ENCODE data around the gene ITGB1BP1. TPM values are rescaled to one million over a fixed set of nuclear protein-coding genes. Genes with fewer than 3 reads are reported as not detected.
A peak's percentile ranks its signal among the peaks of the same experiment; 100 is the strongest.
"Not testable (repeated sequence)": the region's sequence is repeated elsewhere in the genome, so short reads cannot be mapped to it uniquely, and the experiment has no call there.

ITGB1BP1 gene
- total and polyA plus RNA-seq, 4 donors, result 52.7 to 148 (median 94.4) TPM

GRCh38 chr2:9404451-9404850 is 18.9 kb downstream of the ITGB1BP1 start:
- Histone ChIP-seq H3K36me3 (ENCODE audit: control insufficient read depth, insufficient read depth, low read length) (peaks cover 47% of the 10 kb centered on the region), H3K4me3 (ENCODE audit: low read depth, low read length) (no peak overlapping the region), H3K4me1 (ENCODE audit: control insufficient read depth, insufficient read depth, low read length) (peaks cover 2% of the 10 kb centered on the region), H3K9me3 (ENCODE audit: control insufficient read depth, insufficient read depth, low read length) (no peaks in the 10 kb centered on the region), H3K27me3 (ENCODE audit: control insufficient read depth, insufficient read depth, low read length) (no peaks in the 10 kb centered on the region), H3K27ac (ENCODE audit: low read depth, low read length) (no peak overlapping the region)
- DNase-seq (ENCODE audit: low read depth in 4 of 6, low spot score in 6 of 6), result peak in 1 of 6 donors; percentile 58
- WGBS (ENCODE audit: insufficient coverage), result no CpG with 5 or more reads among the region's 4 CpGs

- H3K9me3 ChIP-seq (ENCODE audit: control insufficient read depth, insufficient read depth, low read length), result no peaks in the 10 kb centered on the region
- H3K27me3 ChIP-seq (ENCODE audit: control insufficient read depth, insufficient read depth, low read length), result no peaks in the 10 kb centered on the region
- H3K4me1 ChIP-seq (ENCODE audit: control insufficient read depth, insufficient read depth, low read length), result peaks cover 5% of the 10 kb centered on the region
- no peak overlapping the region for H3K4me3 ChIP-seq (ENCODE audit: low read depth, low read length)
- no peak for DNase-seq (ENCODE audit: low read depth in 4 of 6, low spot score in 6 of 6)
- no CpG with 5 or more reads among the region's 2 CpGs for WGBS (ENCODE audit: insufficient coverage)
- H3K27ac ChIP-seq (ENCODE audit: low read depth, low read length), result no peak overlapping the region
- peaks cover 48% of the 10 kb centered on the region for H3K36me3 ChIP-seq (ENCODE audit: control insufficient read depth, insufficient read depth, low read length)
These were observed 19.4 kb downstream of the ITGB1BP1 start for GRCh38 chr2:9403924-9404323.

GRCh38 chr2:9401646-9402371 is 21.5 kb downstream of the ITGB1BP1 start:
- Histone ChIP-seq H3K27ac (ENCODE audit: low read depth, low read length) (no peak overlapping the region), H3K36me3 (ENCODE audit: control insufficient read depth, insufficient read depth, low read length) (peaks cover 38% of the 10 kb centered on the region), H3K4me3 (ENCODE audit: low read depth, low read length) (no peak overlapping the region), H3K27me3 (ENCODE audit: control insufficient read depth, insufficient read depth, low read length) (no peaks in the 10 kb centered on the region), H3K4me1 (ENCODE audit: control insufficient read depth, insufficient read depth, low read length) (peaks cover 5% of the 10 kb centered on the region), H3K9me3 (ENCODE audit: control insufficient read depth, insufficient read depth, low read length) (no peaks in the 10 kb centered on the region)
- DNase-seq (ENCODE audit: low read depth in 4 of 6, low spot score in 6 of 6), result no peak
- 88% methylated on average over 14 of the region's 19 CpGs for WGBS (ENCODE audit: insufficient coverage)

GRCh38 chr2:9401059-9401547 is 22.2 kb downstream of the ITGB1BP1 start:
- Histone ChIP-seq H3K4me3 (ENCODE audit: low read depth, low read length) (no peak overlapping the region), H3K36me3 (ENCODE audit: control insufficient read depth, insufficient read depth, low read length) (peaks cover 41% of the 10 kb centered on the region), H3K27ac (ENCODE audit: low read depth, low read length) (no peak overlapping the region), H3K27me3 (ENCODE audit: control insufficient read depth, insufficient read depth, low read length) (no peaks in the 10 kb centered on the region), H3K9me3 (ENCODE audit: control insufficient read depth, insufficient read depth, low read length) (no peaks in the 10 kb centered on the region), H3K4me1 (ENCODE audit: control insufficient read depth, insufficient read depth, low read length) (peaks cover 5% of the 10 kb centered on the region)
- 93% methylated on average over 12 of the region's 12 CpGs for WGBS (ENCODE audit: insufficient coverage)
- DNase-seq (ENCODE audit: low read depth in 4 of 6, low spot score in 6 of 6), result no peak

- Histone ChIP-seq H3K27ac (ENCODE audit: low read depth, low read length) (no peak overlapping the region), H3K9me3 (ENCODE audit: control insufficient read depth, insufficient read depth, low read length) (no peaks in the 10 kb centered on the region), H3K4me1 (ENCODE audit: control insufficient read depth, insufficient read depth, low read length) (peaks cover 5% of the 10 kb centered on the region), H3K4me3 (ENCODE audit: low read depth, low read length) (no peak overlapping the region), H3K36me3 (ENCODE audit: control insufficient read depth, insufficient read depth, low read length) (peaks cover 45% of the 10 kb centered on the region), H3K27me3 (ENCODE audit: control insufficient read depth, insufficient read depth, low read length) (no peaks in the 10 kb centered on the region)
- DNase-seq (ENCODE audit: low read depth in 4 of 6, low spot score in 6 of 6), result no peak
- WGBS (ENCODE audit: insufficient coverage), result 87% methylated on average over 11 of the region's 12 CpGs
These were observed 22.9 kb downstream of the ITGB1BP1 start for GRCh38 chr2:9400268-9401058.

GRCh38 chr2:9398881-9399780 is 24.2 kb downstream of the ITGB1BP1 start:
- H3K27ac ChIP-seq (ENCODE audit: low read depth, low read length), result peak overlapping the region; percentile 78
- peaks cover 5% of the 10 kb centered on the region for H3K4me1 ChIP-seq (ENCODE audit: control insufficient read depth, insufficient read depth, low read length)
- 76% methylated on average over 17 of the region's 20 CpGs for WGBS (ENCODE audit: insufficient coverage)
- peak in 1 of 6 donors; percentile 60 for DNase-seq (ENCODE audit: low read depth in 4 of 6, low spot score in 6 of 6)
- peaks cover 53% of the 10 kb centered on the region for H3K36me3 ChIP-seq (ENCODE audit: control insufficient read depth, insufficient read depth, low read length)
- no peaks in the 10 kb centered on the region for H3K9me3 ChIP-seq (ENCODE audit: control insufficient read depth, insufficient read depth, low read length)
- H3K4me3 ChIP-seq (ENCODE audit: low read depth, low read length), result no peak overlapping the region
- H3K27me3 ChIP-seq (ENCODE audit: control insufficient read depth, insufficient read depth, low read length), result no peaks in the 10 kb centered on the region

- Histone ChIP-seq H3K27ac (ENCODE audit: low read depth, low read length) (peak overlapping the region; percentile 63), H3K36me3 (ENCODE audit: control insufficient read depth, insufficient read depth, low read length) (peaks cover 57% of the 10 kb centered on the region)
- WGBS (ENCODE audit: insufficient coverage), result 98% methylated on average over 11 of the region's 11 CpGs
- not testable (repeated sequence) for DNase-seq (ENCODE audit: low read depth in 4 of 6, low spot score in 6 of 6); H3K4me3 ChIP-seq (ENCODE audit: low read depth, low read length); H3K27me3 ChIP-seq (ENCODE audit: control insufficient read depth, insufficient read depth, low read length); H3K4me1 ChIP-seq (ENCODE audit: control insufficient read depth, insufficient read depth, low read length); H3K9me3 ChIP-seq (ENCODE audit: control insufficient read depth, insufficient read depth, low read length)
These were observed 25.1 kb downstream of the ITGB1BP1 start for GRCh38 chr2:9398251-9398650.

GRCh38 chr2:9397201-9397600 is 26.1 kb downstream of the ITGB1BP1 start:
- H3K27me3 ChIP-seq (ENCODE audit: control insufficient read depth, insufficient read depth, low read length), result no peaks in the 10 kb centered on the region
- H3K9me3 ChIP-seq (ENCODE audit: control insufficient read depth, insufficient read depth, low read length), result no peaks in the 10 kb centered on the region
- H3K36me3 ChIP-seq (ENCODE audit: control insufficient read depth, insufficient read depth, low read length), result peaks cover 62% of the 10 kb centered on the region
- no peak overlapping the region for H3K27ac ChIP-seq (ENCODE audit: low read depth, low read length)
- H3K4me3 ChIP-seq (ENCODE audit: low read depth, low read length), result no peak overlapping the region
- 93% methylated on average over 9 of the region's 14 CpGs for WGBS (ENCODE audit: insufficient coverage)
- no peak for DNase-seq (ENCODE audit: low read depth in 4 of 6, low spot score in 6 of 6)
- H3K4me1 ChIP-seq (ENCODE audit: control insufficient read depth, insufficient read depth, low read length), result peaks cover 20% of the 10 kb centered on the region

- H3K27ac ChIP-seq (ENCODE audit: low read depth, low read length), result no peak overlapping the region
- H3K36me3 ChIP-seq (ENCODE audit: control insufficient read depth, insufficient read depth, low read length), result peaks cover 61% of the 10 kb centered on the region
- 95% methylated on average over 14 of the region's 15 CpGs for WGBS (ENCODE audit: insufficient coverage)
- H3K27me3 ChIP-seq (ENCODE audit: control insufficient read depth, insufficient read depth, low read length), result no peaks in the 10 kb centered on the region
- H3K9me3 ChIP-seq (ENCODE audit: control insufficient read depth, insufficient read depth, low read length), result no peaks in the 10 kb centered on the region
- H3K4me3 ChIP-seq (ENCODE audit: low read depth, low read length), result no peak overlapping the region
- peaks cover 23% of the 10 kb centered on the region for H3K4me1 ChIP-seq (ENCODE audit: control insufficient read depth, insufficient read depth, low read length)
- DNase-seq (ENCODE audit: low read depth in 4 of 6, low spot score in 6 of 6), result no peak
These were observed 28.5 kb downstream of the ITGB1BP1 start for GRCh38 chr2:9394816-9395215.

Measured in spinal cord (tissue), 10 donors.